Muscle of back (tissue), 11 donors: ENCODE results near the gene KRT12. TPM values are rescaled to one million over a fixed set of nuclear protein-coding genes. Genes with fewer than 3 reads are reported as not detected.

Source experiments
- DNase-seq, 3 donors: peaks; one replicate each; pipeline versions ENCODE4 v3.0.0 to v3.0.0-alpha.2; 2013
- polyA plus RNA-seq, 10 donors: library from polyadenylated mRNA; unstranded; fragments of 120-200 nt; gene quantifications; one replicate each; pipeline ENCODE4 v1.2.1, GENCODE V29; 2013; ENCODE audit not compliant: insufficient read length in 10 of 10

The KRT12 gene
- polyA plus RNA-seq, 10 donors = 0.08 to 0.76 (median 0.27) TPM; not detected in 3

- DNase-seq = no peak
These were observed 20.4 kb downstream of the KRT12 start for GRCh38 chr17:40846515-40847144.

- DNase-seq = no peak
These were observed 22.3 kb downstream of the KRT12 start for GRCh38 chr17:40844671-40845107.

GRCh38 chr17:40843242-40843641, 23.8 kb downstream of the KRT12 start:
- DNase-seq = no peak

GRCh38 chr17:40841246-40841645, 25.8 kb downstream of the KRT12 start:
- peak; percentile 10 to 63 (median 27) for DNase-seq

- no peak for DNase-seq
These were observed 27.8 kb downstream of the KRT12 start for GRCh38 chr17:40839194-40839593.

DNA sequence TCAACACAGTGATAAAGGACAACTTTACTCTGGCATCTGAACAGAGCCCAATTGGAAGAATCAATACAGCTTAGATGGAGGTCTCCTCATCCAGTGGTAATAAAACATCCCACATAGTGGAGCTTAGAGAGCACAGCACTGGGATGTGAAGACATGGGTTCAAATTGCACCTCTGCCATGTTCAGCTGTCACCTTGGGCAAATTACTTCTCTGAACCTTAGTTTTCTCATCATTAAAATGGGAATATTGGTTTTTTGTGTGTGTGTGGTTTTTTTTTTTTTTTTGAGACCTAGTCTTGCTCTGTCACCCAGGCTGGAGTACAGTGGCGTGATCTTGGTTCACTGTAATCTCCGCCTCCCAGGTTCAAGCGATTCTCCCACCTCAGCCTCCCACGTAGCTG, 31.0 kb downstream of the KRT12 start:
- DNase-seq = no peak

DNA sequence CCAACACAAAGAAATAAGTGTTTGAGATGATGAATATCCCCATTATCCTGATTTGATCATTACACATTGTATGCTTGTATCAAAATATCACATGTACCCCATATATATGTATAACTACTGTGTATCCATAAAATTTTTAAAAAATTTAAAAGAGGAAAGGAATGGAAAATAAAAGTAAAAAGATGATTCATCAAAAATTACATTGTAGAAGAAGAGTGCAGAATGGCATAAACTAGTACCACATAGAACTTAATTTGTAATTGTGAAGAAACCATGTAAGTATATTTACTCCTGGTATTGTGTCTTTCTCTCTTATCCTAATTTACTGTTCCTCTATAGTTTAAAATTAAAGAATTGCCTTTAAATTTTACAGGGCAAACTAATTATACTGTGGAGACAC, 33.1 kb downstream of the KRT12 start:
- no peak for DNase-seq

- DNase-seq = no peak
These were observed 34.2 kb downstream of the KRT12 start for GRCh38 chr17:40832840-40833239.

DNA sequence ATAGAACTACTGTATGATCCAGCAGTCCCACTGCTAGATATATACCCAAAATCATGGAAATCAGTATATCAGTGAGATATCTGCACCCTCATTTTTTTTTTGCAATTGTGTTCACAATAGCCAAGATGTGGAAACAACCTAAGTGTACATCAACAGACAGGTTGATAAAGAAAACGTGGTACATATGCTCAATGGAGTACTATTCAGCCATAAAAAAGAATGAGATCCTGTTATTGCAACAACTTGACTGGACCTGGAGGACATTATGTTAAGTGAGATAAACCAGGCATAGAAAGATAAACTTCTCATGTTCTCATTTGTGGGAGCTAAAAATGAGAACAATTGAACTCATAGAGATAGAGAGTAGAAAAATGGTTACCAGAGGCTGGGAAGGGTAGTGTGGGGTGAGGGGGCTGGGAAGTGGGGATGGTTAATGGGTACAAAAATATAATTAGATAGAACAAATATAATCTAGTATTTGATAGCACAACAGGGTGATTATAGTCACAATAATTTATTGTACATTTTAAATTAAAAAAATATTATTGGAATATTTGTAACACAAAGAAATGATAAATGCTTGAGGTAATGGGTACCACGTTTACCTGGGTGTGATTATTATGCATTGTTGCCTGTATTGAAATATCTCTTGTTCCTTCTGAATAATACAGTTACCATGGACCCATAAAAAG, 36.8 kb downstream of the KRT12 start:
- no peak for DNase-seq

GRCh38 chr17:40828454-40829044, 38.5 kb downstream of the KRT12 start:
- DNase-seq = no peak

- no peak for DNase-seq
These were observed 39.1 kb downstream of the KRT12 start for GRCh38 chr17:40827746-40828453.

- no peak for DNase-seq
These were observed 41.4 kb downstream of the KRT12 start for GRCh38 chr17:40825599-40825998.

GRCh38 chr17:40824015-40824832, 42.8 kb downstream of the KRT12 start:
- DNase-seq = no peak

DNA sequence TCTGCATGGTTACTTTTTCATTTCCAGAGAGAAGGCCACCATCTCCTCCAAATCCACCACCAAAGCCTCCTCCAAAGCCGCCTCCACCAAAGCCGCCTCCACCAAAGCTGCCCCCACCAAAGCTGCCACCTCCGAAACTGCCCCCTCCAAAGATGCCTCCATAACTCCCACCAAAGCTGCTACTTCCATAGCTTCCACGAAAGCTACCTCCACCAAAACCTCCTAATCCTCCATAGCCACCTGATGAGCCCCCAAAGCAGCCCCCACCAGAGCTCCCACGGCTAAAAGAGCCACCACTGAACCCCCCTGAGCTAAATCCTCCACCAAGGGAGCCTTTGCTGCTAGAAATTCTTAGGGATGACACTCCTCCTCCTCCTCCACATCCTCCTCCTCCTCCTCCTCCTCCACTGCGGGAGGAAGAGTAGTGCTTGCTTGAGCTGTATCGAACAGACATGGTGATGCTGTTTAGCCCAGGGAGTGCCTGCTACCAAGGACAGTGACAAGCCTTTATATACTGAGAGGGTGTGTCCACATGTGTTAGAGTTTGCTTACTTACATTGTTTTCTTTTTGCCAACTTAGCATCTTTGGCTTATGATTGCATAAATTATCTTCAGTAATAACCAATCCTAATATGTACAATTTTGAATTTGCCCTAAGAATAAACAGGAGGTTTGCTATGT, 44.8 kb downstream of the KRT12 start, which contains the start of gene KRT10:
TSS of gene KRT10 (minus strand) at position 483 of the 681 bp plus-strand sequence. CDS start at position 454, 29 bp downstream.
- no peak for DNase-seq

- DNase-seq = no peak
These were observed 45.5 kb downstream of the KRT12 start for GRCh38 chr17:40821536-40821935.

- DNase-seq = no peak
These were observed 46.7 kb downstream of the KRT12 start for GRCh38 chr17:40820228-40820838.

GRCh38 chr17:40819528-40820125, 47.4 kb downstream of the KRT12 start:
- DNase-seq = peak; percentile 9 to 61 (median 26)

DNA sequence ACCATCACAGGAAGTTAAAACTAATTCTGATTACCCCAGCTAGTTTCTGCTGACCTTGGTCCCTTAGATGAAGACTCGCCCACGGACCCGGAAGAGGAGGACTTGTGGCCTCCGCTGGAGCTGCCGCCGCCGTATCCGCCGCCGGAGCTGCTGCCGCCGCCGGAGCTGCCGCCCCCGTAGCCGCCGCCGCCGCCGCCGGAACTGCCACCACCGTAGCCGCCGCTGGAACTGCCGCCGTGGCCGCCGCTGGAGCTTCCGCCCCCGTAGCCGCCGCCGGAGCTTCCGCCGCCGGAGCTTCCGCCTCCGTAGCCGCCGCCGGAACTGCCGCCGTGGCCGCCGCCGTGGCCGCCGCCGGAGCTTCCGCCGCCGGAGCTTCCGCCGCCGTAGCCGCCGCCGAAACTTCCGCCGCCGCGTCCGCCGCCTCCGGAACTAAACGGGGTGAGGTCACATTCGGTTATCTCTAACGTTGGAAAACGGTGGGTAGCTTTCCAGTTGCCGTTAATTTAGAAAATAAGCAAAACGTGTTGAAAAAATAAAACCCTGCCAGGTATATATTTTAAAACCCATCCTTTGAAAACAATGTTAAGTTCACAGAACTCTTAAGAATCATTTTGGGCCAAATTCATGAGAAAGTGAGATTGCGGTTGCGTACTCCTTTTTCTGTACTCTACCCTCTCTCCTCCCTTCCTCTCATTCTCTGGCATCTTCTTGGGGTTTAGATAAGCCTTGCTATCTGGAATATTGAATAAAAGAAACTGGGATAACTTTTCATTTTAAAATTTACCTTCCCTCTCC, 48.1 kb downstream of the KRT12 start:
- peak; percentile 80 to 94 (median 85) for DNase-seq

DNA sequence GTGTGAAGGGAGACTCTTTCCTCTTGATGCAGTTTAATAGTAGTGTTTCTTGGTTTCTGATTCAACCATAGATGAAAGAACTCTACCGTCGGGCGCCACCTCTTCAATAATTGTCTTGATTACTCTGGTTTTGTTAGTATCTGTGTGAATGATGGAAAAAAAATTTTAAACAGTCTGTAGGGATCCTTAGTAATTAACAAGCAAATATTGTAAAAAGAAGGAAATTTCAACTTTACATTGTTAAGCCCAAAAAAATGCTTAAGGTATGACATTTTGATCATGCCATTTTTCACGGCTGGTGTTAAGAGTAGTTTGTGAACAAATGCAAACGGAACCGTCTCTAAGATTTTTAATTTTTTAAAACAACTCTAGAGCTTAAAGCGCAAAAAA, 48.7 kb downstream of the KRT12 start:
- peak in 1 of 3 donors; percentile 6 for DNase-seq
